ENCODE results near the gene ANKRD36C.
"Not testable (repeated sequence)": the region's sequence is repeated elsewhere in the genome, so short reads cannot be mapped to it uniquely, and the experiment has no call there.

The ANKRD36C gene

DNA sequence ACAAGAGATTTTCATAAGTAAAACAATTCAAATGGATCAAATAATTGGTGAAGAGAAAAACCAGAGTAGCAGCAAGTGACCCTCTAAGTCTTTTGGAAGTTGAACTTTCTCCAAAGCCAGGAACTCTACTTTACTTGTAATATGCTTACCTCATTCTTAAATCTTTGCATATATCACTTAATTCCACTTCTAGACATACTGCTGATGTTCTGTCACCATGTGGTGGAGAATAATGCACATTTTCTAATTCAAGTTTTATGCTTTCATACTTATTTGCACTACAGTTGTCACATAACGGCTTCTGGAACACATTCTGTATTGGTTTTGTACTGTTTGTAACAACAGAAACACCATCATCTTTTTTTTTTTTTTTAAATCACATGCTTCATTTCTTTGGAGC, 123.7 kb downstream of the ANKRD36C start:
- not testable (repeated sequence) for H3K36me3 ChIP-seq (ENCODE audit: insufficient read depth, low read length); H3K4me3 ChIP-seq (ENCODE audit: low read depth, low read length); H3K27me3 ChIP-seq (ENCODE audit: insufficient read depth, low read length); H3K4me1 ChIP-seq (ENCODE audit: control insufficient read depth, insufficient read depth, low read length, unreplicated experiment); H2AFZ ChIP-seq (ENCODE audit: low read length, unreplicated experiment); H3K27ac ChIP-seq (ENCODE audit: low read depth, low read length); H3K79me2 ChIP-seq (ENCODE audit: control insufficient read depth, insufficient read depth, low read length, unreplicated experiment)

DNA sequence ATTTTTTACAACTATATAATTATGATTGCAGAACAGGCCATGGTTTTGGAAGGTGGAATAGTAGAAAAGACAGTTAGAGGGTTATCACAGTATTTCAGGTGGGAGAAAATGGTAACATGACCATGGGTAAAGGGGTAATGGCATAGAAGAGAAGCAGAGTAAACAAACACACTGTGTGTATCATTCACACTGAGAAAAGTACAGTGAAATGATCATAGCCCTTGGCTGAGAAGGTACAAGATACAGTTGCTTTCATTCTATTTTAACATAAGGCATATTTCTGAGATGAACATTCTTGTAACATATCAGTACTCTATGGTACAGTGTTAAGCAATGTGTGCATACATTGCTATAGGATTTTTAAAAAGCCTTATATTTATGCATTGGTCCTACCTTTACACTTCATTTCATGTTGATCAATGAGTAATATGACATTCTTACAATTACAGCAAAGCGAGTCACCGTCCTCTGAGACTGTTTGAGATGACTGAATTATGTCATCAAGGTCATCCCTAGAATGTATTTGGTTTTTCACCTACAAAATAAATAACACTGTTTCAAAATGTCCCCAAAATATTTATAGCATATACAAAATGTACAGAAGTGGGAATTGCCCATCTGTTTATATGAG, 124.5 kb downstream of the ANKRD36C start:
- not testable (repeated sequence) for H3K4me3 ChIP-seq (ENCODE audit: low read depth, low read length); H3K27ac ChIP-seq (ENCODE audit: low read depth, low read length); H3K79me2 ChIP-seq (ENCODE audit: control insufficient read depth, insufficient read depth, low read length, unreplicated experiment); H2AFZ ChIP-seq (ENCODE audit: low read length, unreplicated experiment); H3K27me3 ChIP-seq (ENCODE audit: insufficient read depth, low read length); H3K4me1 ChIP-seq (ENCODE audit: control insufficient read depth, insufficient read depth, low read length, unreplicated experiment); H3K36me3 ChIP-seq (ENCODE audit: insufficient read depth, low read length)

DNA sequence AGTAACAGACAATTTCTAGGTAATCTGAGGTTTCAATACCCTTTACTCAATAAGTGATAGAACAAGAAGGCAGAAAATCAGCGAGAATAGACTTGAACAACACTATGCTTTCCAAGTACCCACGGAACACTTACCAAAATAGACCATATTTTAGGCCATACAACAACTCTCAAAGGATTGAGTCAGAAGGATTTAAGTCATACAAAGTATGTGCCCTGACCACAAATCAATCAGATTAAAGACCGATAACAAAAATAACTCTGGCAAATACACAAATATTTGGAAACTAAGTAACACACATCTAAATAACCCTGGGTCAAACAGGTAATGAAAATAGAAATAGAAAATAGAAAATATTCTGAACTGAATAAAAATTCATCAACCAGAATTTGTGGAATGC, 129.5 kb downstream of the ANKRD36C start:
- not testable (repeated sequence) for H2AFZ ChIP-seq (ENCODE audit: low read length, unreplicated experiment); H3K4me1 ChIP-seq (ENCODE audit: control insufficient read depth, insufficient read depth, low read length, unreplicated experiment); H3K27ac ChIP-seq (ENCODE audit: low read depth, low read length); H3K4me3 ChIP-seq (ENCODE audit: low read depth, low read length); H3K79me2 ChIP-seq (ENCODE audit: control insufficient read depth, insufficient read depth, low read length, unreplicated experiment); H3K36me3 ChIP-seq (ENCODE audit: insufficient read depth, low read length); H3K27me3 ChIP-seq (ENCODE audit: insufficient read depth, low read length)

DNA sequence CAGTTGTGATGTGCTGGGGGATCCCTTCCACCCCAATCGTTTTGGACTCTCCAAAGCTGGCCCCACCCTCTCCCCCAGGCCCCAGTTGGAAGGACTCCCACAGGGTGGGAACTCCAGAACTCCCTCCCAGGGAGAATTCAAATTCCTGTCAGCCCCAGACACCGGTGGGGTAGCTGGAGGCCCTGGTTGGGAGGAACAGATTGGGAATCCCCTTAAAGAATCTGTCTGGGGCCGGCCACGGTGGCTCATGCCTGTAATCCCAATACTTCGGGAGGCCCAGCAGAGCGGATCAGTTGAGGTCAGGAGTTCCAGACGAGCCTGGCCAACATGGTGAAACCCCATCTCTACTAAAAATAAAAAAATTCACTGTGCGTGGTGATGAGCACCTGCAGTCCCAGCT, 155.5 kb downstream of the ANKRD36C start:
- no peak overlapping the region for H3K27ac ChIP-seq (ENCODE audit: low read depth, low read length)
- H3K4me1 ChIP-seq (ENCODE audit: control insufficient read depth, insufficient read depth, low read length, unreplicated experiment), result no peaks in the 10 kb centered on the region
- H3K4me3 ChIP-seq (ENCODE audit: low read depth, low read length), result no peak overlapping the region
- H3K27me3 ChIP-seq (ENCODE audit: insufficient read depth, low read length), result no peaks in the 10 kb centered on the region
- no peaks in the 10 kb centered on the region for H3K79me2 ChIP-seq (ENCODE audit: control insufficient read depth, insufficient read depth, low read length, unreplicated experiment)
- H2AFZ ChIP-seq (ENCODE audit: low read length, unreplicated experiment), result no peak overlapping the region
- H3K36me3 ChIP-seq (ENCODE audit: insufficient read depth, low read length), result peaks cover 7% of the 10 kb centered on the region; the same call in 1 of the 2 replicates

DNA sequence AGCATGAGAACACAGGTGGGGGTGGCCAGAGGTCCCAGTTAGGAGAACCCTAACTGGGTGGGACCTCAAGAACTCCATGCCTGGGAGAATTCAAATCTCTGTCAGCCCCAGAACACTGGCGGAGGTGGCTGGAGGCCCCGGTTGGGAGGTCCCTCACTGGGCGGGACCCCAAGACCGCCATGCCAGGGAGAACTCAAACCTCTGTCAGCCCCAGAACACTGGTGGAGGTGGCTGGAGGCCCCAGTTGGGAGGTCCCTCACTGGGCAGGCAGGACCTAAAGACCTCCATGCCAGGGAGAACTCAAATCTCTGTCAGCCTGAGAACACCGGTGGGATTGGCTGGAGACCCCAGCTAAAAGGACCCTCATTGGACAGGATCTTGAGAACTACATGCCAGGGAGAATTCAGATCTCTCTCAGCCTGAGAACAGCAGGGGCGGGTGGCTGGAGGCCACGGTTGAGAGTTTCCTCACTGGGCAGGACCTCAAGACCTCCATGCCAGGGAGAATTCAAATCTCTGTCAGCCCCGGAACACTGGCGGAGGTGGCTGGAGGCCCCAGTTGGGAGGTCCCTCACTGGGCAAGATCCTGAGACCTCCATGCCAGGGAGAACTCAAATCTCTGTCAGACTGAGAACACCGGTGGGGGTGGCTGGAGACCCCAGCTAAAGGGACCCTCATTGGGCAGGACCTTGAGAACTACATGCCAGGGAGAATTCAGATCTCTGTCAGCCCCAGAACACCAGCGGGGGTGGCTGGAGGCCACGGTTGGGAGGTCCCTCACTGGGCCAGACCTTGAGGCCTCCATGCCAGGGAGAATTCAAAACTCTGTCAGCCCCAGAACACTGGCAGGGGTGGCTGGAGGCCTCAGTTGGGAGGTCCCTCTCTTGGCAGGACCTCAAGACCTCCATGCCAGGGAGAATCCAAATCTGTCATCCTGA, 157.3 kb downstream of the ANKRD36C start:
- not testable (repeated sequence) for H3K27me3 ChIP-seq (ENCODE audit: insufficient read depth, low read length); H3K4me1 ChIP-seq (ENCODE audit: control insufficient read depth, insufficient read depth, low read length, unreplicated experiment); H3K27ac ChIP-seq (ENCODE audit: low read depth, low read length); H3K4me3 ChIP-seq (ENCODE audit: low read depth, low read length); H2AFZ ChIP-seq (ENCODE audit: low read length, unreplicated experiment); H3K79me2 ChIP-seq (ENCODE audit: control insufficient read depth, insufficient read depth, low read length, unreplicated experiment)
- H3K36me3 ChIP-seq (ENCODE audit: insufficient read depth, low read length), result peaks cover 13% of the 10 kb centered on the region; the same call in 1 of the 2 replicates

DNA sequence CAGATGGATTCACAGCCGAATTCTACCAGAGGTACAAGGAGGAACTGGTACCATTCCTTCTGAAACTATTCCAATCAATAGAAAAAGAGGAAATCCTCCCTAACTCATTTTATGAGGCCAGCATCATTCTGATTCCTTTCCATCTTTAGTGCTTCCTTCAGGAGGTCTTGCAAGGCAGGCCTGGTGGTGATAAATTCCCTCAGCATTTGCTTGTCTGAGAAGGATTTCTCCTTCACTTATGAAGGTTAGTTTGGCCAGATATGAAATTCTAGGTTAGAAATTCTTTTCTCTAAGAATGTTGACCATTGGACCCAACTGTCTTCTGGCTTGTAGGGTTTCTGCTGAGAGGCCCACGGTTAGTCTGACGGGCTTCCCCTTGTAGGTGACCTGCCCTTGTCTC, 167.4 kb downstream of the ANKRD36C start:
- not testable (repeated sequence) for H3K27me3 ChIP-seq (ENCODE audit: insufficient read depth, low read length); H3K4me1 ChIP-seq (ENCODE audit: control insufficient read depth, insufficient read depth, low read length, unreplicated experiment); H3K36me3 ChIP-seq (ENCODE audit: insufficient read depth, low read length); H3K27ac ChIP-seq (ENCODE audit: low read depth, low read length); H2AFZ ChIP-seq (ENCODE audit: low read length, unreplicated experiment); H3K4me3 ChIP-seq (ENCODE audit: low read depth, low read length); H3K79me2 ChIP-seq (ENCODE audit: control insufficient read depth, insufficient read depth, low read length, unreplicated experiment)

DNA sequence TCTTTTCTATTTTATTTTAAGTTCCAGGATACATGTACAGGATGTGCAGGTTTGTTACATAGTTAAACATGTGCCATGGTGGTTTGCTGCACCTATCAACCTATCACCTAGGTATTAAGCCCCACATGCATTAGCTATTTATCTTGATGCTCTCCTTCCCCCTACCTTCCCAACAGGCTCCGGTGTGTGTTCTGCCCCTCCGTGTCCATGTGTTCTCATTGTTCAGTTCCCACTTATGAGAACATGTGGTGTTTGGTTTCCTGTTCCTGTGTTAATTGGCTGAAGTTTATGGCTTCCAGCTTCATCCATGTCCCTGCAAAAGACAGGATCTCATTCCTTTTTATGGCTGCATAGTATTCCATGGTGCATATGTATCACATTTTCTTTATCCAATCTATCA, 174.1 kb downstream of the ANKRD36C start:
- H3K27me3 ChIP-seq (ENCODE audit: insufficient read depth, low read length); H3K4me3 ChIP-seq (ENCODE audit: low read depth, low read length); H3K79me2 ChIP-seq (ENCODE audit: control insufficient read depth, insufficient read depth, low read length, unreplicated experiment); H3K36me3 ChIP-seq (ENCODE audit: insufficient read depth, low read length); H3K27ac ChIP-seq (ENCODE audit: low read depth, low read length); H2AFZ ChIP-seq (ENCODE audit: low read length, unreplicated experiment); H3K4me1 ChIP-seq (ENCODE audit: control insufficient read depth, insufficient read depth, low read length, unreplicated experiment): not testable (repeated sequence)

DNA sequence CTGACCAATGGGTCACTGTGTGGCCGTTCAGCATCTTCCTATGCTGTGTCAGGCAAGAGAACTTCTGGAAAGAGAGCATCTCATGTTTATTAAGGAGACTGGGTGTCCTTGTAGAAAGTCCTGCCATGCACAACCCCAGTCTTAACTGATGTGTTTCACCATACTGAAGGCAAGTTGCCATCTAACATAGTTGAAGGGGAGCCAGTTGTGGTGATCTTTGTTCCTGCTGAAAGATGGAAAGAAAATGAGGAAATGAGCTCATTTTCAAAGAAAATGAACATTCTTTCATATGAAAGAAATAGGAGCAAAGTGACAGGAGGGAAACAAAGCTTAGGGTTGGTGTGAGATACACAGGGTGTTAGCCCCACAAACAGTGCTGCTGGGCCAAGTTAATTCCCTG, 178.3 kb downstream of the ANKRD36C start:
- H3K79me2 ChIP-seq (ENCODE audit: control insufficient read depth, insufficient read depth, low read length, unreplicated experiment); H3K36me3 ChIP-seq (ENCODE audit: insufficient read depth, low read length); H3K27me3 ChIP-seq (ENCODE audit: insufficient read depth, low read length); H3K4me1 ChIP-seq (ENCODE audit: control insufficient read depth, insufficient read depth, low read length, unreplicated experiment); H2AFZ ChIP-seq (ENCODE audit: low read length, unreplicated experiment); H3K4me3 ChIP-seq (ENCODE audit: low read depth, low read length); H3K27ac ChIP-seq (ENCODE audit: low read depth, low read length): not testable (repeated sequence)

DNA sequence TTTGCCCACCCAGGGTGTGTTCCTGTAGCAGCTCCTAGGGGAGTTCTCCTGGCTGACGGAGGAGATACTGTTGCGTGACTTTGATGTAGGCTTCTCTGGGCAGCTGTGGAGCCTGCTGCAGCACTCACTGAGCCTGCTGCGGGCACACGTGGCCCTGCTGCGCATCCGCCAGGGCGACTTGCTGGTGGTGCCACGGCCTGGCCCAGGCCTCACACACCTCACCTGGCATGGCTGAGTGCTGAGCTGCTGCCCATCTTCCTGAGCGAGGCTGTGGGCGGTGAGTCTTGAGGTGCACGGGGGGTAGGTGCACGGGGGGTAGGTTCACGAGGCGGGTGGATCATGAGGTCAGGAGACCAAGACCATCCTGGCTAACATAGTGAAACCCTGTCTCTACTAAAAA, 191.7 kb downstream of the ANKRD36C start:
- Histone ChIP-seq H3K27ac (ENCODE audit: low read depth, low read length) (no peak overlapping the region), H3K79me2 (ENCODE audit: control insufficient read depth, insufficient read depth, low read length, unreplicated experiment) (no peaks in the 10 kb centered on the region), H3K4me1 (ENCODE audit: control insufficient read depth, insufficient read depth, low read length, unreplicated experiment) (no peaks in the 10 kb centered on the region), H3K36me3 (ENCODE audit: insufficient read depth, low read length) (no peaks in the 10 kb centered on the region), H2AFZ (ENCODE audit: low read length, unreplicated experiment) (no peak overlapping the region), H3K4me3 (ENCODE audit: low read depth, low read length) (no peak overlapping the region), H3K27me3 (ENCODE audit: insufficient read depth, low read length) (no peaks in the 10 kb centered on the region)

DNA sequence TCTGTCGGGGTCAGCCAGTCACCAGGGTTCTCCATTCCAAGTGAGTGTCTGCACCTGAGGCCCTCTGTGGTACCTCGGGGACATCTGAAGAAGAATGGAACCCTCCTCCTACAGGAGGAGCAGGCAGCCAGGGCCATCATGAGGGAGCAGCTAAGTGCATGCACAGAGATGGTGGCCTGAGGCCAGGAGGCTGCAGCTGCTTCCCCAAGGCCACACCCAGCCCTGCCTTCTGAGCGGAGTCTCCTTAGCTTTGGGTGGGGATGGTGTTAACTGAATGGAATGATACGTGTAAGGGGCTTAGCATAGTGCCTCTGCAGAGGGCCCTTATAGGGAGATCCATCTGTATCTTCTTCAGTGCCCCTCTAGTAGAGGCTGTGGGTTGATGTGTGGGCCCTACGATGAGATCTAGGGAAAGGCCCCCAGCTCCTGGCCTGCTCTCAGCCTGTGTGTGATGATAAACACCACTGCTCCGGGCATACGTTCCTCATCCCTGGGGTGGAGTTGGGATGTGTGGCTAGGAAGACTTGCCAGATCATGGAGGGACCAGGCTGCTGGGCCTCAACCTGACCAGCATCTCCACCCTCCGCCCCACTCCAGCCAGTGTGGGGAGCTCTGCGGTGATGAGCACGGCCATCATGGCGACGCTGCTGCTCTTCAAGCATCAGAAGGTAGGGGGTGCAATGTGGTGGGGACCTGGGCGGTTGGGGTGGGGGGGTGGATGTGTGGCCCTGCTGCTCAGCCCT, 192.3 kb downstream of the ANKRD36C start:
- H3K27ac ChIP-seq (ENCODE audit: low read depth, low read length); H3K27me3 ChIP-seq (ENCODE audit: insufficient read depth, low read length); H2AFZ ChIP-seq (ENCODE audit: low read length, unreplicated experiment); H3K36me3 ChIP-seq (ENCODE audit: insufficient read depth, low read length); H3K79me2 ChIP-seq (ENCODE audit: control insufficient read depth, insufficient read depth, low read length, unreplicated experiment); H3K4me3 ChIP-seq (ENCODE audit: low read depth, low read length); H3K4me1 ChIP-seq (ENCODE audit: control insufficient read depth, insufficient read depth, low read length, unreplicated experiment): not testable (repeated sequence)
